Left lung (tissue), 10 donors: ENCODE data around the gene IL18BP. TPM values are rescaled to one million over a fixed set of nuclear protein-coding genes. Genes with fewer than 3 reads are reported as not detected.

Experiments used
- ATAC-seq: fragments of 200-7000 bp; cut with Tn5 transposase; one replicate; pipeline ENCODE4 v1.9.1; 2020; ENCODE audit warnings: moderate library complexity
- DNase-seq, 4 donors: peaks; one replicate each; pipeline ENCODE4 v3.0.0-alpha.2; 2013 to 2020
- H3K27ac ChIP-seq, 2 donors: fragments of 200-600 bp; sonication (generic) in 1 of 2; one replicate each; pipeline versions ENCODE4 v1.5.0 to v1.8.0; 2020 to 2021
- H3K27me3 ChIP-seq, 2 donors: fragments of 200-600 bp; sonication (generic) in 1 of 2; one replicate each; pipeline versions ENCODE4 v1.5.0 to v1.8.0; 2020 to 2021
- H3K36me3 ChIP-seq, 2 donors: fragments of 200-600 bp; sonication (generic) in 1 of 2; one replicate each; pipeline versions ENCODE4 v1.5.0 to v1.8.0; 2020 to 2021
- H3K4me1 ChIP-seq, 2 donors: fragments of 200-600 bp; one replicate each; pipeline ENCODE4 v1.8.0; 2021
- H3K4me3 ChIP-seq, 2 donors: fragments of 200-600 bp; sonication (generic) in 1 of 2; one replicate each; pipeline versions ENCODE4 v1.5.0 to v1.8.0; 2020 to 2021; ENCODE audit warnings: mild to moderate bottlenecking in 1 of 2
- H3K9me3 ChIP-seq, 2 donors: fragments of 200-600 bp; sonication (generic) in 1 of 2; one replicate each; pipeline versions ENCODE4 v1.5.0 to v1.8.0; 2020 to 2021
- CTCF ChIP-seq, 2 donors: fragments of 200-600 bp; sonication (generic) in 1 of 2; IDR thresholded peaks; one replicate each; pipeline versions ENCODE4 v1.5.0 to v1.8.0; 2021; ENCODE audit warnings: antibody characterized with exemption in 2 of 2
- intact Hi-C, 2 donors: fragments of 100-400 bp; cut with DNase I; formaldehyde crosslinking; loops; one replicate each; pipeline versions ENCODE4 v1.11.2 to v1.14.2; 2022
- polyA plus RNA-seq, 6 donors: library from polyadenylated mRNA; unstranded; fragments of 120-200 nt; gene quantifications; one replicate each; pipeline ENCODE4 v1.2.1, GENCODE V29; 2013; ENCODE audit not compliant: insufficient read length in 6 of 6
- total RNA-seq, 2 donors: library from RNA; stranded (reverse); fragmentation: NEBNext Ultra II Directional; extraction: Animal tissue kit (Norgen Biotek cat#: 25700); gene quantifications; one replicate each; pipeline ENCODE4 v1.2.1, GENCODE V29; 2021
- donor health status: DM: no; HTN: yes; CAD: no.
- donor health status: DM: no; HTN: no; CAD: no.

IL18BP gene
- total and polyA plus RNA-seq, 8 donors = 8.9 to 20.1 (median 11.6) TPM

DNA sequence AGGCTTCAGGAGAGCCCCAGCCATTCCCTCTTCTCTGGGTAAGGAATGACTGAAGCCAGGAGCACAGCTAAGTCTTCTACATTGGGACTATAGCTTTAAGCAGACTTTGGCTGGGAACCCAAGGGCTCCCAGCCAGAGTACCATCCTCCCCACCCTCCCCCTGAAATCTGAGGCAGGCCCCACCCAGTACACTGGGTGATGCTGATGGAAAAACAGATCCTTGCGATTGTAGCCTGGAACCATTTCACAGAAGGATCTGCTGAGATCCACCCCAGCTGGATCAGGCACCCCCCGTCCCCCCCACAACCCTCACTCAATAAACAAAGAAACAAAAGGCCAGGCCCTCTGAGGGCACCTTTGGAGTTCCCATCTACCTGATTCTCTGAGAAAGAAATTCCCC lies 39.8 kb downstream of the IL18BP start:
- Histone ChIP-seq H3K27me3 (no peaks in the 10 kb centered on the region), H3K4me3 (peak overlapping the region; percentile 35 to 55), H3K4me1 (peaks cover 38 to 60% of the 10 kb centered on the region in 2 donors), H3K9me3 (no peaks in the 10 kb centered on the region), H3K36me3 (peaks cover 0 to 26% of the 10 kb centered on the region in 2 donors), H3K27ac (peak overlapping the region; percentile 83 to 98)
- DNase-seq (peak in 3 of 4 donors; percentile 53 to 79 (median 60)), ATAC-seq (peak; percentile 16)
- intact Hi-C loops = no loop called here
- no peak for TF ChIP-seq CTCF (IDR thresholded peaks at IDR 0.05)

DNA sequence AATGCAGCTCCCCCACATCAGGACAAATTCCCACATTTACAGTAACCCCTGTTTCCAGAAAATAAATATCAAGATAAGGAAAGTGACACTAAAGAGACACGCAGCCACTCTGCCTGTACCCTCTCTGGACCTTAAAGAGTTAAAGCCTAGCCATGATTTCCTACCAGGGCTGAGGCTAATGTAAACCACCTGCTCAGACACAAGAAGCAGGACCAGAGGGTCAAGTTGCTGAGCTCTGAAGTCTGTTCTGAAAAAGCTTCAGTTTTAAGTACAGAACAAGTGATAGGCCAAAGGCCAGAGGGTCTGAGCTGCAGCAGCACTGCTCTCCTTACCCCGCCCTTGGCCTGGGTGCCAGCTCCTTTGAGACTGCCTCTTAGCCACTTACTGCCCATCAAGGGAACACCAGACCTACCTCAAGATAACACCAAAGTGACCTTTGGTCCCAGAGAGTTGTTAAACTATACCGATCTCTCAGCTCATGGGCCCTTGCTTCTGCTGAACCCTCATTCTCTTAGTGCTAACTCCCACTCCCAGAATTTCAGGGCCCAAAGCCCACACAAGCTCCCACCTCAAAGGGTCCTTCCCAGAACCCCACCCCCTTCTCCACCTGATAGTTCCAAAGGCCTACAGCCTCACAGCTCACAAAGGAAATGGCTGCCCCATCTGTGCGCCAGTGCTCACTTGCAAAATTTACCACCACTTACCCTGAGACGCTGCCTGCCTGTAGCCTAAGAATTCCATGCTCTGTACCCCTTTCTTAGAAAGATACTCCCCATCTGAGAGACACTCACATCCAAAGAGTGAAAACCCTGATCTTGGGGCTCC lies 40.5 kb downstream of the IL18BP start:
- ATAC-seq = peak; percentile 63
- Histone ChIP-seq H3K9me3 (no peaks in the 10 kb centered on the region), H3K27ac (peak overlapping the region; percentile 83 to 98), H3K4me1 (peaks cover 38 to 60% of the 10 kb centered on the region in 2 donors), H3K4me3 (peak overlapping the region; percentile 35 to 55), H3K36me3 (peaks cover 0 to 19% of the 10 kb centered on the region in 2 donors), H3K27me3 (no peaks in the 10 kb centered on the region)
- peak in 3 of 4 donors; percentile 53 to 84 (median 76) for DNase-seq
- TF ChIP-seq CTCF (IDR thresholded peaks at IDR 0.05) = no peak
- intact Hi-C loops = no loop called here

DNA sequence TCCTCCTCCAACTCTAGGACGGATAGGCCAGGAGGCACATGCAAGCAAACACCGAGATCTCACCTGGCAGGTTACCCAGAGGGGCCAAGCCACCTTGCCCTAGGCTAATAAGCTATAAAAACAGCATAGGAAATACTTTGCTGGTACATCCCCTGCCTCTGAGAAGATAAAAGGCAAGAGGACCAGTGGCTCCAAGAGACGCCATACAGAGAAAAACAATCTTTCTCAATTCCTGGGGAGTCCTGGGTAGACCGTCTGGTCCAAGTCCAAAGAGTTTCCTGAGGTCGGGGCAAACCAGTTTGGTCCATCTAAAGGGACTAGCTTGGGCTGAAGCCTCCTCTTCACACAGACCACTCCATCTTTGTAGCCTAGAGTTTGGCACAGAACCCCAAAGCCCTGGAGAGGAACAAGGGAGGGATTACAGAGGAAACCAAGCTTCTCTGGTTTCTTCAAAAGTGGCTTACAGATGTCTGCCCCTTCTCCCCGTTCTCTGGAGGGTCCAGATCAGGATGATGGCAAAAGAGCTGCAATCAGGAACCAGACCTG lies 41.2 kb downstream of the IL18BP start:
- DNase-seq = no peak
- TF ChIP-seq CTCF (IDR thresholded peaks at IDR 0.05) = no peak
- peak overlapping the region; percentile 35 to 55 for H3K4me3 ChIP-seq
- H3K4me1 ChIP-seq = peaks cover 38 to 60% of the 10 kb centered on the region in 2 donors
- no peak for ATAC-seq
- H3K9me3 ChIP-seq = no peaks in the 10 kb centered on the region
- H3K36me3 ChIP-seq = peaks cover 0 to 12% of the 10 kb centered on the region in 2 donors
- H3K27ac ChIP-seq = peak overlapping the region; percentile 83 to 98
- intact Hi-C loops = no loop called here
- no peaks in the 10 kb centered on the region for H3K27me3 ChIP-seq

- DNase-seq = peak; percentile 95 to 99 (median 97)
- Histone ChIP-seq H3K27me3 (no peaks in the 10 kb centered on the region), H3K4me3 (peak overlapping the region; percentile 35 to 55), H3K9me3 (no peaks in the 10 kb centered on the region), H3K27ac (peak overlapping the region; percentile 83 to 98), H3K36me3 (peaks cover 0 to 5% of the 10 kb centered on the region in 2 donors), H3K4me1 (peaks cover 38 to 60% of the 10 kb centered on the region in 2 donors)
- peak; percentile 78 for ATAC-seq
- TF ChIP-seq CTCF (IDR thresholded peaks at IDR 0.05) = no peak
- intact Hi-C loops = no loop called here
Observed at GRCh38 chr11:72040491-72041363, 42.0 kb downstream of the IL18BP start.
